Tibial artery (tissue), 4 donors: ENCODE measurements around the gene ARL10.

Source experiments
- DNase-seq, 2 donors: peaks; one replicate each; pipeline ENCODE4 v3.0.0-alpha.2; 2019
- H3K27ac ChIP-seq, 2 donors: fragments of 200-600 bp; sonication (generic) in 1 of 2; 1 replicate in 1 of 2; 2 replicates in 1 of 2; pipeline ENCODE4 v1.5.1; 2018 to 2019; ENCODE audit warnings: mild to moderate bottlenecking in 1 of 2
- H3K27me3 ChIP-seq, 2 donors: fragments of 200-600 bp; sonication (generic) in 1 of 2; one replicate each; pipeline versions ENCODE4 v1.5.1 to v1.6.0; 2016 to 2019
- H3K36me3 ChIP-seq, 3 donors: fragments of 200-600 bp; sonication (generic) in 2 of 3; one replicate each; pipeline ENCODE4 v1.5.1; 2016 to 2019; ENCODE audit warnings: mild to moderate bottlenecking in 2 of 3
- H3K4me1 ChIP-seq, 4 donors: fragments of 200-600 bp; sonication (generic) in 2 of 4; 1 replicate in 3 of 4; 2 replicates in 1 of 4; pipeline ENCODE4 v1.5.1; 2016 to 2019
- H3K4me3 ChIP-seq, 2 donors: fragments of 200-600 bp; sonication (generic) in 1 of 2; 1 replicate in 1 of 2; 2 replicates in 1 of 2; pipeline ENCODE4 v1.5.1; 2018 to 2019; ENCODE audit warnings: mild to moderate bottlenecking in 2 of 2
- H3K9me3 ChIP-seq, 3 donors: fragments of 200-600 bp; sonication (generic) in 1 of 3; one replicate each; pipeline ENCODE4 v1.5.1; 2016 to 2019
- CTCF ChIP-seq, 2 experiments: fragments of 200-600 bp in 1 of 2; fragments of 450-650 bp in 1 of 2; IDR thresholded peaks; one replicate each; pipeline ENCODE4 v1.5.1; 2017 to 2019; ENCODE audit warnings: antibody characterized with exemption in 2 of 2, mild to moderate bottlenecking in 1 of 2, moderate library complexity in 1 of 2
- intact Hi-C: fragments of 100-400 bp; cut with DNase I; formaldehyde crosslinking; loops from one replicate; pipeline ENCODE4 v1.15.0; 2023; ENCODE audit warnings: low total_unique reads

Gene ARL10

GRCh38 chr5:176334031-176334770 is 31.1 kb upstream of the ARL10 start:
- no peak for DNase-seq
- H3K4me3 ChIP-seq: no peak overlapping the region
- TF ChIP-seq CTCF (IDR thresholded peaks at IDR 0.05): no peak
- peaks cover 15 to 30% (median 27%) of the 10 kb centered on the region in 3 donors for H3K36me3 ChIP-seq
- intact Hi-C loops: no loop called here
- no peaks in the 10 kb centered on the region for H3K27me3 ChIP-seq
- H3K4me1 ChIP-seq: no peaks in the 10 kb centered on the region
- H3K27ac ChIP-seq: no peak overlapping the region
- H3K9me3 ChIP-seq: no peaks in the 10 kb centered on the region

- Histone ChIP-seq H3K27ac (no peak overlapping the region), H3K9me3 (no peaks in the 10 kb centered on the region), H3K27me3 (no peaks in the 10 kb centered on the region), H3K4me1 (no peaks in the 10 kb centered on the region), H3K4me3 (no peak overlapping the region), H3K36me3 (peaks cover 15 to 44% (median 34%) of the 10 kb centered on the region in 3 donors)
- DNase-seq: no peak
- TF ChIP-seq CTCF (IDR thresholded peaks at IDR 0.05): no peak
- intact Hi-C loops: no loop called here
Observed at GRCh38 chr5:176337913-176338312, 27.4 kb upstream of the ARL10 start.

- DNase-seq: no peak
Observed at GRCh38 chr5:176339304-176339703, 26.0 kb upstream of the ARL10 start.

GRCh38 chr5:176341325-176342157 is 23.7 kb upstream of the ARL10 start:
- H3K9me3 ChIP-seq: no peaks in the 10 kb centered on the region
- H3K27me3 ChIP-seq: no peaks in the 10 kb centered on the region
- H3K36me3 ChIP-seq: peaks cover 38 to 65% (median 43%) of the 10 kb centered on the region in 3 donors
- TF ChIP-seq CTCF (IDR thresholded peaks at IDR 0.05): no peak
- no peak overlapping the region for H3K27ac ChIP-seq
- intact Hi-C loops: no loop called here
- DNase-seq: no peak
- no peaks in the 10 kb centered on the region for H3K4me1 ChIP-seq
- no peak overlapping the region for H3K4me3 ChIP-seq

More at GRCh38 chr5:176339304-176339703, 26.0 kb upstream of the ARL10 start:
- H3K36me3 ChIP-seq: peaks cover 18 to 49% (median 29%) of the 10 kb centered on the region in 3 donors
- no peak overlapping the region for H3K27ac ChIP-seq
- TF ChIP-seq CTCF (IDR thresholded peaks at IDR 0.05): no peak
- no peaks in the 10 kb centered on the region for H3K4me1 ChIP-seq
- no peaks in the 10 kb centered on the region for H3K27me3 ChIP-seq
- no peaks in the 10 kb centered on the region for H3K9me3 ChIP-seq
- intact Hi-C loops: no loop called here
- no peak overlapping the region for H3K4me3 ChIP-seq

- TF ChIP-seq CTCF (IDR thresholded peaks at IDR 0.05): no peak
- Histone ChIP-seq H3K4me1 (no peaks in the 10 kb centered on the region), H3K36me3 (peaks cover 38 to 65% (median 43%) of the 10 kb centered on the region in 3 donors), H3K27ac (no peak overlapping the region), H3K9me3 (no peaks in the 10 kb centered on the region), H3K4me3 (no peak overlapping the region), H3K27me3 (no peaks in the 10 kb centered on the region)
- intact Hi-C loops: no loop called here
- no peak for DNase-seq
Observed at GRCh38 chr5:176342158-176342483, 23.2 kb upstream of the ARL10 start.
